ENCODE measurements around the gene DCLK3.
A peak's percentile ranks its signal among the peaks of the same experiment; 100 is the strongest.

Gene DCLK3

DNA sequence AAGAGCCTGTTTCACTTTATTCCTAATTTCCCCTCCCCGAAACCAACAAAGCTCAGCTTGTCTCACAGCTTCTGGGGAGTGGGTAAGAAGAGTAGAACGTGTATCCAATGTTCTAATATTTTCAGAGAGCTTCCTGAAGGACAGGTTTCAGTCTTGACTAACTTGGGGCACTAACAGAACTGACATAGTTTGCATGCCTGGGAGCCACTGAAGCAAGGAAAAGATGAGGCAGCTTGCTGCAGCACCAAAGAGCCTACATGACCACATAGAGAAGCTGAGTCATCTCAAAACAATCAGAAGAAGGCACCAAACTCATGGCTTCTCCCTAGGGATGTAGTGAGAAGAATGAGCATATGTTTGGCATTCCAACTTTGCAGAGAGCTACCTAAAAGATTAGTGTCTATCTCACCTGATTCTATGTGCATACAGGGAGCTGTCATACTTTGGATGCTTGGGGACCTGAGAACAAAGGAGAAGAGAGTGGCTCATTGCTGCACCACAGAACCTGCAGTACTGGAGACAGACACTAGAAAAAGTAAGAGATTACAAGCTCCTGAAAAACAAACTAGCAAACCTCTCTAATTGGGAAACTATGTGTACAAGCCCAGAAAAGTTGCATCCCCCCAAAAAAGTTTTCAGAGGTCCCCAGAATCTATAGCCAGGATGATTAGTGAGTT lies 86.9 kb downstream of the DCLK3 start:
- peak; percentile 13 for DNase-seq (ENCODE audit: low spot score)
- no peak overlapping the region for H3K27ac ChIP-seq
- CTCF ChIA-PET, result interaction anchor here (0.6 kb wide), 2 partner anchors 30 to 1653 kb away, joined by 5 read pairs; no protein-coding TSS in a partner anchor
- POLR2A ChIA-PET (ENCODE audit: low non-redundant PET), result no interaction called here
- TF ChIP-seq, protein P1, sequence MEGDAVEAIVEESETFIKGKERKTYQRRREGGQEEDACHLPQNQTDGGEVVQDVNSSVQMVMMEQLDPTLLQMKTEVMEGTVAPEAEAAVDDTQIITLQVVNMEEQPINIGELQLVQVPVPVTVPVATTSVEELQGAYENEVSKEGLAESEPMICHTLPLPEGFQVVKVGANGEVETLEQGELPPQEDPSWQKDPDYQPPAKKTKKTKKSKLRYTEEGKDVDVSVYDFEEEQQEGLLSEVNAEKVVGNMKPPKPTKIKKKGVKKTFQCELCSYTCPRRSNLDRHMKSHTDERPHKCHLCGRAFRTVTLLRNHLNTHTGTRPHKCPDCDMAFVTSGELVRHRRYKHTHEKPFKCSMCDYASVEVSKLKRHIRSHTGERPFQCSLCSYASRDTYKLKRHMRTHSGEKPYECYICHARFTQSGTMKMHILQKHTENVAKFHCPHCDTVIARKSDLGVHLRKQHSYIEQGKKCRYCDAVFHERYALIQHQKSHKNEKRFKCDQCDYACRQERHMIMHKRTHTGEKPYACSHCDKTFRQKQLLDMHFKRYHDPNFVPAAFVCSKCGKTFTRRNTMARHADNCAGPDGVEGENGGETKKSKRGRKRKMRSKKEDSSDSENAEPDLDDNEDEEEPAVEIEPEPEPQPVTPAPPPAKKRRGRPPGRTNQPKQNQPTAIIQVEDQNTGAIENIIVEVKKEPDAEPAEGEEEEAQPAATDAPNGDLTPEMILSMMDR (conservative IDR thresholded peaks at IDR 0.05; ENCODE audit: low read depth), result no peak

DNA sequence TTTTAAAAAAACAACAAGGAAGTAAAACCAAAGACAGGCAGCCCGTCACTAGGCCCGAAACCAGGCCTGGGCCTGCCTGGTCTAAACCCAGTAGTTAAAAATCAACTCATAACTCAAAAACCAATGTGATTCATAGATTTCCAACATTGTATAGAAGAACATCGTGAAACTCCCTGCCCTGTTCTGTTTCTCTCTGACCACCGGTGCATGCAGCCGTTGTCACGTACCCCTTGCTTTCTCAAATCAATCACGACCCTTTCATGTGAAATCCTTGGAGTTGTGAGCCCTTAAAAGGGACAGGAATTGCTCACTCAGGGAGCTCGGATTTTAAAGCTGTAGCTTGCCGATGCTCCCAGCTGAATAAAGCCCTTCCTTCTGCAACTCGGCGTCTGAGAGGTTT lies 89.5 kb downstream of the DCLK3 start:
- no peak overlapping the region for H3K27ac ChIP-seq
- TF ChIP-seq, protein P1 (conservative IDR thresholded peaks at IDR 0.05; ENCODE audit: low read depth), result no peak
- ChIA-PET POLR2A (ENCODE audit: low non-redundant PET) (no interaction called here), CTCF (no interaction called here)
- DNase-seq (ENCODE audit: low spot score), result no peak

DNA sequence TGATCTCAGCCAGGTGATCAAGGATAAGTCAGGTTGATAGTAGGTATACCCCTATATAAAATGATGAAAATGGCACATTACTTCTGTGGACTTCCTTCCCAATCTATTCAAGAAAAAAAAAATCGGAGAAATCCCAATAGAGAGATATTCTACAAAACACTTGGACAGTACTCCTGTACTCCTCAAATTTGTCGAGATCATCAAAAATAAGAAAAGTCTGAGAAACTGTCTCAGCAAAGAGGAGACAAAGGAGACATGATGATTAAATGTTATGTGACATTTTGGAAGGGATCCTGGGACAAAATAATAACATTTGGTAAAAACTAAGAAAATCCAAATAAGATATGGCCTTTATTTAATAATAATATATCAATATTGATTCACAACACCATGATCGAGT lies 94.6 kb downstream of the DCLK3 start:
- TF ChIP-seq, protein P1 (conservative IDR thresholded peaks at IDR 0.05; ENCODE audit: low read depth), result no peak
- DNase-seq (ENCODE audit: low spot score), result no peak
- ChIA-PET POLR2A (ENCODE audit: low non-redundant PET) (no interaction called here), CTCF (interaction anchor here (0.5 kb wide), 1 partner anchor 37 kb away, joined by 3 read pairs; no protein-coding TSS in a partner anchor)
- H3K27ac ChIP-seq, result no peak overlapping the region

DNA sequence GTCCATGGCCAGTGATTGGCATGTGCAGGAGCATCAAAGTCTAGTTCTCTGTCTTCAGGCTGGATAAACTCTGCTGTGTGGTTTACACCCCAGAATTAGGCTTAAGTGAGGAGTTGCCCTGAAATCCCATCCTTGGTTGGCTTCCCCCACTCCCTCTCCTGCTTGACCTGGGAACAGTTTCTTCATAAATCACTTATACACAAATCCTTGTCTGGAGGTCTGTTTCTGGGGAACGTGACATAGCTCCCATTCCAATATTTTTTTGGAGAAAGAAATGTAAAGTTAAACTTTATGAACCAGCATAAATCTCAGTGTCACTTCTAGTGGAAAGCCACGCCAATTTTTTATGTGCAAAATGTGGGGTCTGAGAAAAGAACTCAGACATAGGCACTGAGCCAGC lies 98.2 kb downstream of the DCLK3 start:
- H3K27ac ChIP-seq, result no peak overlapping the region
- TF ChIP-seq, protein P1 (conservative IDR thresholded peaks at IDR 0.05; ENCODE audit: low read depth), result no peak
- CTCF ChIA-PET, result no interaction called here
- POLR2A ChIA-PET (ENCODE audit: low non-redundant PET), result no interaction called here
- DNase-seq (ENCODE audit: low spot score), result no peak

DNA sequence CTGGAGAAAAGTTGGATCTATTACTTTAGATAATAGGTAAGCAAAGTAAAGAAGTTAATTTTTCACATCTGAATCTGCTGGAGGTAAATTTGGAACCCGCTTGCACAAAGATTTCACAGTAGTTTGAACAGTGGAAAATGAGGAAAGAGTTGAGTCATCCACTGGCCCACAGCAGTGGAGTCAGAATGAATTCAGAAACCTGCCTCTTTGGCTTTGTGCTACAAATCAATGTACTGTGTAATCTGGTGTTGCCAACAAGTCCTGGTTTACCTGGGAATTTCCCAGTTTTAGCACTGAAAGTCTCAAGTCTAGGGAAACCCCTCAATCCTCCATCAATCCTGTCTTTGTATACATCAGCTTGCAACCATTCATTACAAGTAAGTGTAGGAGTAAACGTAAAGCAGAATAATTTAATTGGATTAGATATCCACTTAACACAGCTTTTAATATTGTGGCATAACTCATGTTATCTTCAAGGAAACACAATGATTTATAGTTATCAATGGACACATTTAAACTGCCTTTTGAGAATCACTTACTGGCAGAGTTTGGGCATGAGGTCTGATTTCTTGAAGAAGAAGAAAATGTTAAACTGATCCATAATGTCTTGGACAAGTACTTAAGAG lies 100.6 kb downstream of the DCLK3 start:
- CTCF ChIA-PET, result no interaction called here

DNA sequence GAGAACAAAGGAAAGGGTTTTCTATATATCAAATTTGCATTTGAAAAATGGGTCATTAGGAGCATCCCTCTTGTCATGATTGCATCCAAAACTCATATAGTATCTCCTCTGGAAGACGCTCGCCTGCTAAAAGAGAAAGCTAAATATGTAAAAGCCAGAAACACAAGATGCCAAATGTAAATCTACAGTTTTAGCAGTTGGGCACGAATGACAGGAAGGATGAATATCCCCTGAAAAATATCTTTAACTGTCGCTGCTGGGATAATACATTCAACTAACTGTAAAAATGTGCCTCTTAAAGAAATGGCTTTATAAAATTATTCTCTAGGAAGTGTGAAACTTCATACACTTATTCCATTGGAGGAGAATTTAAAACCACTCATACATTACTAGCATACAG lies 101.7 kb downstream of the DCLK3 start:
- CTCF ChIA-PET, result no interaction called here

More for the DNA sequence above, 100.6 kb downstream of the DCLK3 start:
- TF ChIP-seq, protein P1 (conservative IDR thresholded peaks at IDR 0.05; ENCODE audit: low read depth), result no peak
- POLR2A ChIA-PET (ENCODE audit: low non-redundant PET), result no interaction called here
- no peak overlapping the region for H3K27ac ChIP-seq
- no peak for DNase-seq (ENCODE audit: low spot score)

More for the DNA sequence above, 101.7 kb downstream of the DCLK3 start:
- DNase-seq (ENCODE audit: low spot score), result no peak
- POLR2A ChIA-PET (ENCODE audit: low non-redundant PET), result no interaction called here
- TF ChIP-seq, protein P1 (conservative IDR thresholded peaks at IDR 0.05; ENCODE audit: low read depth), result no peak
- H3K27ac ChIP-seq, result no peak overlapping the region

All from RWPE1 (cell line).